GM19238 (cell line): ENCODE measurements around the gene GNAI3.

Experiments
- DNase-seq: peaks from one replicate; pipeline ENCODE4 v3.0.0; 2011; ENCODE audit warnings: low spot score; ENCODE audit not compliant: insufficient read length

Gene GNAI3

DNA sequence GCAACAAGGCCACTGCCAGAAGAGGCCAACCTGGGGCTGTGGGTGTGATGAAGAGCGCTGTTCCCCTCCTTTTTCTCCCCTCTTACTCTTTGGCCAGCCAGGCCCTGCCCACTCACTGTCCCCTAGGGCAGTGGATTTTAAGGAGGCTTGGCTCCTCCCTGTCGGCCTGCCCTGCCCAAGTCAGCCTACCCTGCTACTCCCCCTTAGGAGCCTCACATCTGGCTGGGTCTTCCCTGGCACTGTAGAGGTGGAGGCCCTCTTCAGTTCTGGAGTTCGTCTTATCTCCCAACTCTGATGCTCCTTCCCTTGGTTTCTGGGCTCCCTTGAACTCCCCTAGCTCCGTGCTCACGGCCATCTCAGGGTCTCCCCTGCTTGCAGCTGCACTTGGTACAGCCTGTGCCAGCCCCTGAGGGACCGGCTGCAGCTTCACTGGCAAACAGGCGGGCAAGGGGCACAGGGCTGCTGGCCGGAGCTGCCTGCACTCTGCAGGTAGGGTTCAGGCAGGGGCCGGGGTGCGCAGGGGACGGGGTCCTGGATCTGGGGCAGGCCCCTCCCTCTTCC is 75.3 kb downstream of the GNAI3 start:
- no peak for DNase-seq

DNA sequence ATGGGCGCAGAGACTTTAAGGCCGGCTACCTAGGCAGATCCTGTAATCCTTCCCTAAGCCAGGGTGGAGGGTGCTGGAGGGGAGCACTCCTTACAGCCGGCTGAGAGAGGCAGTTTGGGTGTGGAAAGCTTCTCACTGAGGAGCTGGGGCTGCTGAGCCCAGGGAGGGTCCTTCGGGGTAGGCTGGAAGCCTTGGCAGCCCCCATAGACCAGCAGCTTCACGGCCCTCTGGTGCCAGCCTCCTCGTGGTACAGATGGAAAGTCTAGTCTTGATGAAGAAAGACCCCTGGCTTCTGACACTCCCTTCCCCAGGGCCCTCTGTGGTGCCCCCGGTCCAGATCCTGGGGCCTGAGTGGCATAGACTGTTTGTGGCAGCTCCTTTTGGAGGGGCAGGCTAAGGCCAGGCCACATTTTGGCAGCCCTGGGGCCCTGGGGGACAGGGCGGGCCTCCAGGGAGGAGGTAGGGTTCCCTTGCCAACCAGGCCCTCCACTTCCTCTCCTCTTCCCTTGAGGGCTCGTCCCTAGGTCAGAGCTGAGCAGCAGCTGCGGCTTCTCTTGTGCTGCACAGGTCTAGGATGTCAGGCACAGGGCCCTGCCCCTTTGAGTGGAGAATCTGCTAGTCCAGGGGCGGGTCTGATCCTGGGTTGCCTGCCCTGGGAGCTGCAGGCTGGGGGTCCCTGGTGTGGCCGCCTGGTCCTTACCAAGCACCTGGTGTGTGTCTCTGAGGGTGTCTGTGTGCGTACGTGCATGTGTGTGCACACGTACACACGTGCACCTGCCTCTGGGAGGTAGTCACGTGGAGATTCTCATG is 76.0 kb downstream of the GNAI3 start:
- DNase-seq, result no peak

DNA sequence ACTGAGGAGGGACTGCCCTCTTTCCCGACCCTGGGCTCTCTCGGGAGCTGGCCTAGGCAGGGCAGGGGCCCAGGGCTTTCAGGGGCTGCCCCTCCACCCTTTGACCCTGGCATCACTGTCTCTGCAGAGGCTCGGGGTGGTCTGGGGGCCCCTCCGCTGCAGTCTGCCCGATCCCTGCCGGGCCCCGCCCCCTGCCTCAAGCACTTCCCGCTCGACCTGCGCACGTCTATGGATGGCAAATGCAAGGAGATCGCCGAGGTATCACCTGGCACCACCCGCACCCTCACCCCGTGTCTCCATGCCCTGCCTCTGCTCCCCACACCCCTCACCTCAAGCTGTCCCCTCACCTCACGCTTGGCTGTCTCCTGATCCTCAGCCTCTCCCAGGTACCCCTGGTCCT is 76.8 kb downstream of the GNAI3 start:
- no peak for DNase-seq

DNA sequence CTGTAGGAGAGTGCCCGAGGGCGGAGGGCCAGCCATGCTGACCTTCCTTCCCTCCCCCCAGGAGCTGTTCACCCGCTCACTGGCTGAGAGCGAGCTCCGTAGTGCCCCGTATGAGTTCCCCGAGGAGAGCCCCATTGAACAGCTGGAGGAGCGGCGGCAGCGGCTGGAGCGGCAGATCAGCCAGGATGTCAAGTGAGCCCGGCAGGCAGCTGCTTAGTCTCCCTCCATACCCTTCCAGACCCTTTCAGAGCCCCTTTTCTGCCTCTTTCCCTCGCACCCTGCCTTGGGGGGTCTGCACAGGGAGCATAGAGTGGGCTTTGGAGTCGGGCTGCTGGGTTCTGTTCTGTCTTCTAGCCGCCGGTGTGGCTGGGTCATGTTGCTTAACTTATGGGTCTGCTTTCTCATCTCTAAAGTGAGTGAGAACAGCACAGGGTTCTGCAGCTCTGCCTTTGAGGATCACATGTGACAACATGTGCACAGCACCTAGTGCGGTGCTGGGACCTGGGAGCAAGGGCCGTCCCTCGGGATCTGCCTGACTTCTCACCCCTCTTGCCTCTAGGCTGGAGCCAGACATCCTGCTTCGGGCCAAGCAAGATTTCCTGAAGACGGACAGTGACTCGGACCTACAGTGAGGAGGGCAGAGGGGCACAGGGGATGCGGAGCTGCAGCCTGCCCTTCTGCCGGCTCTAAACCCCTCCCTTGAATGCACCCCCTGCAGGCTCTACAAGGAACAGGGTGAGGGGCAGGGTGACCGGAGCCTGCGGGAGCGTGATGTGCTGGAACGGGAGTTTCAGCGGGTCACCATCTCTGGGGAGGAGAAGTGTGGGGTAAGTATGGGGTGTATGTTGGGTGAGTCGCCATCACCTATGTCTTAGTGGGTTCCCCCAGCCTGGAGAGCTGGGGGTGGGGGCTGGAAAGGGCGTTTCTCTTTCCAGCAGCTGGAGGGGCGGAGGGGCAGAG is 77.5 kb downstream of the GNAI3 start:
- no peak for DNase-seq

DNA sequence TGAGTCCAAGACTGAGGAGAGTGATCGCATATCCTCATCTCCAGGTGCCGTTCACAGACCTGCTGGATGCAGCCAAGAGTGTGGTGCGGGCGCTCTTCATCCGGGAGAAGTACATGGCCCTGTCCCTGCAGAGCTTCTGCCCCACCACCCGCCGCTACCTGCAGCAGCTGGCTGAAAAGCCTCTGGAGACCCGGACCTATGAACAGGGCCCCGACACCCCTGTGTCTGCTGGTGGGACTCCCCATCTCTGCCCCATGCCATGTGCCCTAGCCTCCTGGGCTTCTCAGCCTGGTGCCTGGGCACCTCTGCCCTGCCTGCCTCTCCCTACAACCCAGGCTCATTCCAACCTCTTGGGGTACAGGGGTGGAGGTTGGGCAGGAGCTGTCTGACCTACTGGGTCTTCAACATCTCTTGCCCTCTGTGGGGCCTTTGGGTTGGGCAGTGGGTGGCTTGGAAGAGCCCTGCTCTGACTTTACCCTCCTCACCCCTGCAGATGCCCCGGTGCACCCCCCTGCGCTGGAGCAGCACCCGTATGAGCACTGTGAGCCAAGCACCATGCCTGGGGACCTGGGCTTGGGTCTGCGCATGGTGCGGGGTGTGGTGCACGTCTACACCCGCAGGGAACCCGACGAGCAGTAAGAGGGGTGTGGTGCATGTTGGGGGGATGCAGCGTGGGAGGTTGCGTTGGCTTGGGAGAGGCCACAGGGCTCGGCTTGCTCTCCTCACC is 78.4 kb downstream of the GNAI3 start:
- no peak for DNase-seq

DNA sequence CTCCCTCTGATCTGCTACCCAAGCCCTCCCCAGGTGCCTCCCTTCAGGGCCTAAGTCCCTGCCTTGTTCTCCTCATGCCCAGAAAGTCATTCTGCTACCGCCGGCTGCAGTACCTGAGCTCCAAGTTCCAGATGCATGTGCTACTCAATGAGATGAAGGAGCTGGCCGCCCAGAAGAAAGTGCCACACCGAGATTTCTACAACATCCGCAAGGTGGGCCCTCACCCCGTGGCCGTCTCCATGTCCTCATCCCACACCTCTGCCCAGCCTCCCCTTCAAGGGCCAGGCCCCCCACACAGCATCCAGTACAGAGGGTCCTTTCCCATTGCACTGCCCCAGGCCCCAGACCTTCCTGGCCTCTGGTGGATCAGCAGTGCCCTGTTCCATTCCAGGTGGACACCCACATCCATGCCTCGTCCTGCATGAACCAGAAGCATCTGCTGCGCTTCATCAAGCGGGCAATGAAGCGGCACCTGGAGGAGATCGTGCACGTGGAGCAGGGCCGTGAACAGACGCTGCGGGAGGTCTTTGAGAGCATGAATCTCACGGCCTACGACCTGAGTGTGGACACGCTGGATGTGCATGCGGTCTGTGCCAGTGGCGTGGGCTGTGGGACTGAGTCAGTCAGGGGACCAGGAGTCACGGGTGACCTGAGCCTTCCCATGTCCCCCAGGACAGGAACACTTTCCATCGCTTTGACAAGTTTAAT is 79.4 kb downstream of the GNAI3 start:
- DNase-seq, result no peak

DNA sequence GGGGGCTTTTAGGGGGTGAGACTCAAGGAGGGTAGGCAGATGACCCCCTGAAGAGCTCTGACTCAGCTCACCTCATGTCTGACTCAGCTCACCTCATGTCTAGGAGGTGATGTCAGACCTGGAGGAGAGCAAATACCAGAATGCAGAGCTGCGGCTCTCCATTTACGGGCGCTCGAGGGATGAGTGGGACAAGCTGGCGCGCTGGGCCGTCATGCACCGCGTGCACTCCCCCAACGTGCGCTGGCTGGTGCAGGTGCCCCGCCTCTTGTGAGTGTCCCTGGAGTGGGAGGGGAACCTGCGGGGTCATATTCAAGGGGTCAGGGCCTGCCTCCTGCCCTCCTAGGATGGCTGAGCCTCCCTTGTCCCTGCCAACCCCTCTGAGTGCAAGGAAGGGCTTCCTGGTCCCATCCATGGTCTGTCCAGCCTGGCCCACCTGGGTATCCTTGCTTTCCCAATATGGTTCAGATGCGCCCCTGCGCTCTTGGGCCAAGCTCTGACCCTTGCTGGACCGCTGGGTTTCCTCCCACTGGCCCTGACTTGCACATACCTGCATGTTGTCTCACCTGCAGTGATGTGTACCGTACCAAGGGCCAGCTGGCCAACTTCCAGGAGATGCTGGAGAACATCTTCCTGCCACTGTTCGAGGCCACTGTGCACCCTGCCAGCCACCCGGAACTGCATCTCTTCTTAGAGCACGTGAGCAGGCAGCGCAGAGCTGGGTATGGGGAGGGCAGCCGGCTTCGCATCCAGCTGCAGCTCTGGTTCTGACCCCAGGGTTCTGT is 80.3 kb downstream of the GNAI3 start:
- DNase-seq, result no peak

DNA sequence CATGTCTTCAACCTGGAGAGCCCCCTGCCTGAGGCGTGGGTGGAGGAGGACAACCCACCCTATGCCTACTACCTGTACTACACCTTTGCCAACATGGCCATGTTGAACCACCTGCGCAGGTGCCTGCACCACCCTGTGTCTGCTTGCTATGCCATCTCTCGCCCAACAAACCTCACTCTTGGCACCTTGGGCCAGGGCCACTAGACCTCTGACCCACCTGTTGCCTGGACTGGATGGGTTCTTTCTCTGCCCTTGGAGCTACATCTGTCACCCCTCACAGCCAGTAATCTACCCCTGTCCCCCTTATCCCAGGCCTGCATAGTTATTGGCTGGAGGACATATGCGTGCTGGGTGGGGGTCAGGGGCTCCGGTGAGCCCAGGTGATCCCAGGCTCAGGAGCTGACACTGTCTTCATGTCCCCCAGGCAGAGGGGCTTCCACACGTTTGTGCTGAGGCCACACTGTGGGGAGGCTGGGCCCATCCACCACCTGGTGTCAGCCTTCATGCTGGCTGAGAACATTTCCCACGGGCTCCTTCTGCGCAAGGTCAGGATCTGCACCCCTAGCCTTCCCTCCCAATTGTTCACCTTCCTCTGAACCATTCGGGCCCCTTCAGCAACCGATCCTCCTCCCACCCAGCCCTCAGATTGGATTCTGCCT is 81.1 kb downstream of the GNAI3 start:
- no peak for DNase-seq

DNA sequence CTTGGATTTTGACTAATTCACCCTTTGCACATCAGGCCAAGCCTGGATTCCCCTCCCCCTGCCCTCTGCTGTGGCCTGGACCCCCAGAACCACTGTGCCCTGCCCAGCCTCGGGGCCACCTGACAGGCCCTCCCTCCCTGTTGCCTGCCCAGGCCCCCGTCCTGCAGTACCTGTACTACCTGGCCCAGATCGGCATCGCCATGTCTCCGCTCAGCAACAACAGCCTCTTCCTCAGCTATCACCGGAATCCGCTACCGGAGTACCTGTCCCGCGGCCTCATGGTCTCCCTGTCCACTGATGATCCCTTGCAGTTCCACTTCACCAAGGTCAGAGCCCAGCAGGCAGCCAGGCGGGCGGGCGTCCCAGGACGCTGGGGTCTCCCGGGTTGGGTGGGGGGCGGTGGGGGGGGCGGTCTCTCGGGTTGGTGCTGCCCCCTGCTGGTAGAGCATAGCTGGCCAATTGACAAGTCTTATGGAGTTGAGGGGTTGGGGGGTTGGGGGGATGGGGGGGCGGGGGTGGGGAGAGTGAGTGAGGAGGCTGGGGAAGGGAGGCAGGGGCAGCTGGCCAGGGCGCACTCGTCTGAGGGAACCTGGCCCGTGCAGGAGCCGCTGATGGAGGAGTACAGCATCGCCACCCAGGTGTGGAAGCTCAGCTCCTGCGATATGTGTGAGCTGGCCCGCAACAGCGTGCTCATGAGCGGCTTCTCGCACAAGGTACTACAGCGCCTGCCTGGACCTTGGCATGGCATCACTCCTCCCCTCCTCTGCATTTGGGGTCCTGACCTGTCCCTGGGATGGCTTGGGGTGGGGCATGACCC is 81.9 kb downstream of the GNAI3 start:
- DNase-seq, result no peak

DNA sequence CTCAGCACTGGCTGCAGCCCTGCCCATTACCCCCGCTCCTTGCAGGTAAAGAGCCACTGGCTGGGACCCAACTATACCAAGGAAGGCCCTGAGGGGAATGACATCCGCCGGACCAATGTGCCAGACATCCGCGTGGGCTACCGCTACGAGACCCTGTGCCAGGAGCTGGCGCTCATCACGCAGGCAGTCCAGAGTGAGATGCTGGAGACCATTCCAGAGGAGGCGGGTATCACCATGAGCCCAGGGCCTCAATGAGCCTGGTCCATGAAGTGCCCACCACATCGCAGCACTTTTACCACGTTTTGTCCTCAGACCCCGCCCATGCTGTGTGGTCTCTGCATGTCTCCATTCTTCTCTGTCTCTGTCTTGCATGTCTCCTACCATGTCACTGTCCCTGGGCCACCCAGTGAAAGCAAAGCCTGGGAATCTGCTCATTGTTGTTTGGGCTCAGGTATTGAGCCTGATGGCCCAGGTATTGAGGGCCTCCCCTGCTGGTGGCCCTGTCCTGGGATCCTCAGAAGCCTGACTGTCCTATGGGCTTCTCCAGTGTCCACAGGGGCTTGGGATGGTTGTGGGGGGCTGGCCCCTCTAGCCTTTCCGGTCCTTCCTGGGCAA is 82.6 kb downstream of the GNAI3 start:
- DNase-seq, result no peak

DNA sequence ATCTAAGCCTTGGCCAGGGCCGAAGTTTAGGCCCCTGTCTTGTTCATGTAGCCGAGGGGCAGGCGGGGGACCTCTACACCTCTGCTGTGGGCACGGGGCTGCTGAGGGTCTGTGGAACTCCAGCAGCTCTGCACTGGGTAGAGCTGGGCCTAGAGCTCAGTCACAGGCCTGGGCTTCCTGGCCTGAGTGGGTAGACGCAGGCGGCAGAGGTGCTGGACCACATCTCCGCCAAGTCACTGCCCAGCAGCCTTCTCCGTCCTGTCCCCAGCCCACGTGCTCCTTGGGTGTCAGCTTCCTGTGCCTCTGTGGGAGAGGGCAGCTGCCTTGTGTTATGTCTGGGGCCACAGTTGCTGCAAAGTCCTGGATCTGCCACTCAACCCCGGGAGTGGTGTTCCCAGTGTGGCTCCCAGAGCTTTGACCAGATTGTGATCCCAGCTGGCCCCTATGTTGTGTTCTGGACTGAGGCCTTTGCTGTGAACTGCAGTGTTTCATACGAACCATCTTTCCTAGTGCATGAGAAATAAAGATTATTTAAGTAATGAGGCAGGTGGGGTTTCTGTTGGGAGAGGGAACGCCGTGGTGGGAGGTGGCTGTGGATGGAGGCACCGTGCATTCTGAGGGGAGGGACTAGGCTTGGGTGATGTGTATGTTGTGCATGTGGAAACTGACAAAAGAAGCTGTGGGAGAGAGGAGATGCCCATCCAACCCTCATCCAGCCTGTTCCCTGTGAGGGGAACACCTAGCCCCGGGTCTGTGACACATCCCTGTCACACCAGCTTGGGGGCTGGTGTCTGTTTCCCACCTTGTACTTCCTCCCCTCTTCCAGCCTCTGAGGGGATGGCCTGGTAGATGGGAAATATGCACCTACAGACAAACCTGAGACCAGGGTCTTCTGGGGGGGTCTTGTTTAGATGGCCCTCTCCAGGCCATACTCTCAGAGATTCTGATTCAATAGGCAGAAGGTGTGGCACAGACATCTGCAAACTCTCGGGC is 83.4 kb downstream of the GNAI3 start:
- DNase-seq, result no peak

DNA sequence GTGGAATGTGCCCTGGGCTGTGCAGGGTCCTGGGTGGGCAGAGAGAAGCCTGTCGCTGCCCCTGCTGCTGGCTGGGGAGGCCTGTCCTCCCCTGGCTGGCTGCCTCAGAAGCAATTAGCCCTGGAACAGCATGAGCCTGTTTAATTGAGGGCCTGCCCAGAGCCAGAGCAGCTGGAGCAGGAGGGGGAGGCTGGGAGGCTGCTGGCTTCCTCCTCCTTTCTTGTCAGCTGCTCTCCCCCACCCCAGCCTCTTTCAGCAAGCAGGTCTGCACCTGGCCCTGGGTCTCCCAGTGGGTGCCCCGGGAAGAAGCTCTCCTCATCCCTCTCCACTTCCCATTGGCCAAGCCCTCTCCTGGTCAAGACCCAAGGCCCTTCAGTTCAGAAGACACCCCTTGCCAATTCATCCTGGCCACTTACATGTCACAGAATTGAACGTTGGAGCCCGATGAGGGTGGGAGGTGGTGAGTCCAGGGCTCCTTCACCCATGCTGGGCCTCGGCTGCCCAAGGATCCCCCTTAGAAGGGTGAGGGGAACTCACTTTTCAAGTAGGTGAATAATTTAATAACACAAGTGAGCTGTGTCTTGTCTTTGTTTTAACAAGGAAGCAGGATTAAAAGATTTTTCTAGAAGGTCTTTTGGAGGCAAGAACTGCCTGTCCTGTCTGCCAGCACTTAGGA is 84.4 kb downstream of the GNAI3 start:
- no peak for DNase-seq

DNA sequence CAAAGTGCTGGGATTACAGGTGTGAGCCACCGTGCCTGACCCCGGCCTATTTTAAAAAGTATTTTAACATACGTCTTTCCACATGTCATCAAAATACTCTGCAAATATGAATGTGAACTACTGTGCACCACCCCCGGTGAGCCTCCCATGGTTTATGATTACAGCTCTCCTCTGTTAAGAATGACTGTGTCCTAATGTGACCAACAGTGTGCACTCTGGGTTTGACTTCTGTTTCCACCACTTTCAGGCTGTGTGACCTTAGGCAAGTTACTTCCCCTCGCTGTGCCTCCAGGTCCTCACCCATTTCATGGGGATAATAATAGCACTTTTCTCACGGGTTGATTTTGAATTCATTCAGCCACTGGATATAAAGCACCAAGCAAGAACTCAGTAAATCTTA is 85.9 kb downstream of the GNAI3 start:
- DNase-seq, result no peak

DNA sequence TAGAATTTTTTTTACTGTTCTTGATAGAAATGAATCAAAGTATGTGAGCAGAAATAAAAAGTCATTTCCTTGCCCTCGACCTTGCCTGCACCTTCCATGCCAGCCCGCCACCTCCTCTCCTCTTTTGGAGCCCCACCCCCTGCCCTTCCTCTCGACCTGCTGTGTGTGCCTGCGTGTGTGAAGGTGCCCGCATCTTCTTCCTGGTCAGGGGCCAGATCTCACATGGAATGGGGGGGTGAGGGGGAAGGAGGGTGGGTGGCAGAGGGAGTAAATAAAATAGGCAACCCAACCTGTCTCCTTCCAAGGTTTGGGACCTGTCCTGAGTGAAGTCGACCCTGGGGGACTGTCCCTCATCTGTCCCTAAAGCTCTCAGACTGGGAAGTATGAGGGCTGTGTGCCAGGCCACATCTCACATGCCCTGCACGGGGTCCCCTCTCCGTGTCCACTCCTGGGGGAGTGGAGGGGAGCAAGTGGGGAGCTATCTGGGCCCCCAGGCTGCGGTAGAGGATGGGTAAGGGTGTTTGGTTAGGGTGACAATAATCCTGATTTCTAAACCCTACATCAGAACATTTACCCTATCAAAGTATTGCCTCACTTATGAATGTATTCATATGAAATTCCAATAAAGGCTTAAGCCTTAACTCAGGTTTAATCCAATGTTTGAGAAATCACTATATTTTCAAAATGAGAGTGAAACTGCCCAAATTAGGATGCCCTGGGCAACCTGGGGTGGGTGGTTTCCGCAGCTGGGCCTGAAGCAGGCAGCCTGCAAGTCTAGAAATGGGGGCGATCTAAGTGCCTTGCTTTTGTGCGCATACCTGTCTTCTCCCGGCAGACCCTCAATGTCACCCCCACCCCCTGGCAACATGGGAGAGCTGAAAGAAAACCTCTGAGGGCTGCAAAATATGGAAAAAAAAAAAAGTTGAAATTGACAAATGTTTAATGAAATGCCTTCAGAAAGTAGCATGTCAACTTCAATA is 86.6 kb downstream of the GNAI3 start:
- no peak for DNase-seq

DNA sequence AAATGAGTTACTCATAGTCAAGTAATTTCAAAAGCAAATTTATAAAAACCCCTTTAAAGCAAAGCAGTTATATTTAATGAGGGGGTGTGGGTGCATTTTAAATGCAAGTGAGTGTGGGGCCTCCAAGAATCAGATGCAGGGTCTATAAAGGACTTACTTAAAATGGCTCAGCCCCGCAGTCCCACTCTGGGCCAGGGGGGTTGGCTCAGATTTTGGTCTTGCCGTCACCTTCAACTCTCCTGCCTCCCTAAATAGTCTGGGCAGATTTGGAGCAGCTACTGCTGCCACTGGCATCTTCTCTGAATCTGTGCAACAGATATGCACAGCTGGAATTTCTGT is 87.4 kb downstream of the GNAI3 start:
- no peak for DNase-seq
